ENCODE measurements around the gene RLIM. TPM values are rescaled to one million over a fixed set of nuclear protein-coding genes. Genes with fewer than 3 reads are reported as not detected.
"Not testable (repeated sequence)": the region's sequence is repeated elsewhere in the genome, so short reads cannot be mapped to it uniquely, and the experiment has no call there.

RLIM gene
- total and polyA plus RNA-seq, 2 of the 8 experiments (the other 6 are each of a cell fraction or from before 2014, with no cell fraction given): 6.3 to 34.6 TPM

DNA sequence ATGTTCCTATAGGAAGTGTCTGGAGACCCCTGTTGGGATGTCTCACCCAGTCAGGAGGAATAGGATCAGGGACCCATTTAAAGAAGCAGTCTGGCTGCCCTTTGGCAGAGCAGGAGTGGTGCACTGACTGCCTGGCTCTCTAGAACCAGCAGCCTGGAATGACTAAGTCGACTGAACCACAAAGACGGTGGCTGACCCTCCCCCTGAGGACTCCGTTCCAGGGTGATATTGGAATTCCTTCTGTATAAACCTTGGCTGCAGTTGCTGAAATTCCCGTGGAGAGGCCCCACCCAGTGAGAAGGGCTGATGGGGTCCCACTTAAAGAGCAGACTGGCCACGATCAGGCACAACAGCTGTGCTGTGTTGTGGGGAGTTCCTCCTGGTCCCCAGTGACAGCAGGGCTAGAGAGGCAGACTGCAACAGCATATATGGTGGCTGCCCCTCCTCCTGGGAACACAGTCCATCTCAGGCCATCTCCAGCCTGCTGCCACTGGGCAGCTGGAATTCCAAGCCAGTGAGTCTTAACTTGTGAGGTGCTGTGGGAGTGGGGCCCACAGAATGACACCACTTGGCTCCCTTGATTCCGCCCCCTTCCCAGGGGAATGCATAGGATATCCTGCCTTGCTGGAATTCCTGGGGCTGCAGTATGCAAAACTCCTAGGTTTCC, 41.8 kb upstream of the RLIM start (continued):
- TF ChIP-seq SP2 (IDR thresholded peaks at IDR 0.05; ENCODE audit: low read length): no peak
- no peak for TF ChIP-seq CBX5 (IDR thresholded peaks at IDR 0.05; ENCODE audit: low read depth, low read length)
- no peak for TF ChIP-seq ASH2L (IDR thresholded peaks at IDR 0.05; ENCODE audit: low read length)
- no peak for TF ChIP-seq EGR1 (IDR thresholded peaks at IDR 0.05; ENCODE audit: borderline replicate concordance, low read depth, low read length)
- no peak for TF ChIP-seq CBX8 (IDR thresholded peaks at IDR 0.05; ENCODE audit: borderline replicate concordance, low read depth, low read length)
- no peak for TF ChIP-seq NRF1 (IDR thresholded peaks at IDR 0.05; ENCODE audit: low read depth, low read length)
- no peak for TF ChIP-seq CREB1 (IDR thresholded peaks at IDR 0.05)
- TF ChIP-seq SIX5 (IDR thresholded peaks at IDR 0.05; ENCODE audit: low read depth, low read length): no peak
- no peak for TF ChIP-seq KDM4A (IDR thresholded peaks at IDR 0.05; ENCODE audit: low read depth, low read length, severe bottlenecking)

DNA sequence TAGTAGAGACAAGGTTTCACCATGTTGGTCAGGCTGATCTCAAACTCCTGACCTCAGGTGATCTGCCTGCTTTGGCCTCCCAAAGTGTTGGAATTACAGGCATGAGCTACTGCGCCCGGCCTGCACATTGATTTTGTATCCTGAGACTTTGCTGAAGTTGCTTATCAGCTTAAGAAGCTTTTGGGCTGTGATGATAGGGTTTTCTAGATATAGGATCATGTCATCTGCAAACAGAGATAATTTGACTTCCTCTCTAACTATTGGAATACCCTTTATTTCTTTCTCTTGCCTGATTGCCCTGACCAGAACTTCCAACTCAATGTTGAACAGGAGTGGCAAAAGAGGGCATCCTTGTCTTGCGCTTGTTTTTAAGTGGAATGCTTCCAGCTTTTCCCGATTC, 40.5 kb upstream of the RLIM start:
- H2BK120ac ChIP-seq (replicated peaks; ENCODE audit: low read depth, low read length); H3K18ac ChIP-seq (ENCODE audit: extremely low read depth, low read length); DNase-seq (ENCODE audit: low read depth in 1 of 2, low spot score in 2 of 2); H3K14ac ChIP-seq (ENCODE audit: insufficient read length); H2AFZ ChIP-seq (ENCODE audit: low read length); H2BK15ac ChIP-seq (ENCODE audit: low read length); H4K91ac ChIP-seq (replicated peaks; ENCODE audit: insufficient read length, low read length); CTCF ChIA-PET (ENCODE audit: partially characterized antibody); H3K79me1 ChIP-seq (ENCODE audit: low read depth, low read length); H3K36me3 ChIP-seq (ENCODE audit: control insufficient read depth in 2 of 4, insufficient read depth in 4 of 4, low read length in 3 of 4); H3K4me2 ChIP-seq (ENCODE audit: insufficient read depth in 1 of 2, low read depth in 2 of 2, low read length in 2 of 2); H2BK20ac ChIP-seq (ENCODE audit: low read length); H2BK12ac ChIP-seq (ENCODE audit: low read depth, low read length); H3K4me1 ChIP-seq (replicated peaks in 1 of 4; ENCODE audit: control insufficient read depth in 3 of 4, insufficient read depth in 4 of 4, low read length in 3 of 4); H2BK5ac ChIP-seq (ENCODE audit: low read depth, low read length); H3K9me3 ChIP-seq (ENCODE audit: insufficient read depth in 2 of 2, low read depth in 1 of 2, low read length in 1 of 2); H3K23me2 ChIP-seq (ENCODE audit: low read depth, low read length); H3K23ac ChIP-seq (ENCODE audit: insufficient read length); H3K9ac ChIP-seq (replicated peaks in 1 of 4; ENCODE audit: extremely low read depth in 1 of 4, low read depth in 3 of 4, low read length in 3 of 4); H3K79me2 ChIP-seq (ENCODE audit: control insufficient read depth in 1 of 2, insufficient read depth in 2 of 2, low read length in 2 of 2); H3K27ac ChIP-seq (ENCODE audit: low read depth, low read length); POLR2A ChIA-PET (ENCODE audit: partially characterized antibody); H3K56ac ChIP-seq (replicated peaks; ENCODE audit: insufficient read length, low read depth, low read length); H3K4ac ChIP-seq (replicated peaks; ENCODE audit: insufficient read length, low read depth, low read length); H3K27me3 ChIP-seq (replicated peaks in 1 of 4; ENCODE audit: control insufficient read depth in 3 of 4, extremely low read depth in 1 of 4, insufficient read depth in 3 of 4, low read length in 3 of 4); FAIRE-seq; H3K4me3 ChIP-seq (ENCODE audit: extremely low read depth in 1 of 4, insufficient read depth in 2 of 4, low read depth in 3 of 4, low read length in 4 of 4); H4K8ac ChIP-seq (ENCODE audit: extremely low read depth, insufficient read depth, low read length); H2AK5ac ChIP-seq (ENCODE audit: low read depth, low read length); H4K5ac ChIP-seq (ENCODE audit: insufficient read length, low read depth, low read length); H4K20me1 ChIP-seq (replicated peaks in 1 of 2; ENCODE audit: control insufficient read depth in 1 of 2, insufficient read depth in 2 of 2, low read length in 2 of 2): not testable (repeated sequence)
- 91% methylated on average over 4 of the region's 4 CpGs; no CpG with 5 or more reads in 1 of the 2 experiments for WGBS, 2 experiments (ENCODE audit: extremely low coverage in 1 of 2, insufficient coverage in 1 of 2, insufficient read length in 1 of 2, insufficient replicate concordance in 2 of 2, low coverage in 1 of 2, low lambda C conversion rate in 2 of 2, missing lambda C conversion rate in 1 of 2)

Measured in H1 (cell line).